ENCODE results near the gene PPP3CA. TPM values are rescaled to one million over a fixed set of nuclear protein-coding genes. Genes with fewer than 3 reads are reported as not detected.

PPP3CA gene
- total and polyA plus RNA-seq, 2 of the 13 experiments (the other 11 are each of a cell fraction or from before 2014, with no cell fraction given): 4.8 to 13.2 TPM

DNA sequence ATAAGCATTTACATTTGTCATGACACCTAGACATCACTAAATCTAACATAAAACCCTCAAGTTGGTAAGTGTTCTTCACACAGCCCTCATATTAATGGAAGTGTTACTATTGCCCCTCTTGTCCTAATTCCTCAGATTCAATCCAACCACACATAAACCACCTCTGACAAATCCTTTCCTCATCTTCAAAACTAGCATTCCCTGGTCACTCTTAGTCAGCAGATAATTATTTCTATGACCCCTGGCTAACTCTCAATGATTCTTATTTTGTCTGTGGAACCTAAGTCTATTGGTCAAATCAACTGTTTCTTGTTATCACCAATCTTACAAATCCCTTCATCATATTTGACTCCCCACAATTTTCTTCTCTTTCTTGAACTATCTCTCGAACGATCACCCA, 168.6 kb downstream of the PPP3CA start (continued):
- no peak for TF ChIP-seq ZMYM2 (CRISPR knock-in tag; IDR thresholded peaks at IDR 0.05)
- no peak for TF ChIP-seq IRX3 (CRISPR knock-in tag; IDR thresholded peaks at IDR 0.05; ENCODE audit: borderline replicate concordance, low read depth)
- no peak for TF ChIP-seq ZNF451 (CRISPR knock-in tag; IDR thresholded peaks at IDR 0.05)
- no peak for TF ChIP-seq CCAR2 (optimal IDR thresholded peaks at IDR 0.05; ENCODE audit: low read depth, low read length)
- TF ChIP-seq ZFP1 (CRISPR knock-in tag; IDR thresholded peaks at IDR 0.05): no peak
- no peak for TF ChIP-seq ZZZ3 (CRISPR knock-in tag; IDR thresholded peaks at IDR 0.05; ENCODE audit: borderline replicate concordance)
- TF ChIP-seq ZNF547 (CRISPR knock-in tag; IDR thresholded peaks at IDR 0.05): no peak
- no peak for TF ChIP-seq BHLHE40 (IDR thresholded peaks at IDR 0.05; ENCODE audit: low read length)
- TF ChIP-seq TP53 (CRISPR knock-in tag; conservative IDR thresholded peaks at IDR 0.05): no peak

DNA sequence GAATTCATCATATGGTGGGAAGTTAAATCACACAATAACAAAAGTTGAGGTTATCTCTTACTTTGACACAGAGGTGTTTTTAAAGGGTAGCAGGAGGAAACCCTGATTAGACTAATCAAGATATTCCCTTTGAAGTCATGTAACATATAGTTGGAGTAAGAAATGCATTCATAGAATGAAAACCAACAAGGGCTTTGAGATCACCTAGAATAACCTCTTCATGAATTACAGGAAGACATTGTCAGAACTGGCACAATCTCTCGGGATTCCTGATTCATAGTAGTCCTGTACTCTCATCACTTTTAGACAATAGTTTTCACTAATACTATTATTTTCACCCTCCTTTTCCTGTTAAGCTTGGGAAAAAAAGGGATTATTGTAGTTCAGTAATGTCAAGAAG, 170.2 kb downstream of the PPP3CA start:
- POLR2A ChIA-PET: no interaction called here
- peaks cover 14% of the 10 kb centered on the region for H3K4me1 ChIP-seq (ENCODE audit: insufficient read depth, low read length)
- intact Hi-C loops (cut with micrococcal nuclease; ENCODE audit: unreplicated experiment) (no loop called here), in situ Hi-C loops (cut with HindIII; ENCODE audit: extremely low pct_ligation_motif_present, low pct_unique_long_range_greater_than_20kb) (no loop called here)
- no peaks in the 10 kb centered on the region for H3K36me3 ChIP-seq (replicated peaks in 1 of 2; ENCODE audit: control insufficient read depth in 1 of 2, insufficient read depth in 2 of 2, low read length in 2 of 2)
- H3K4me2 ChIP-seq (ENCODE audit: low read depth, low read length): no peak overlapping the region
- H2AFZ ChIP-seq (ENCODE audit: low read length): no peak overlapping the region
- no peaks in the 10 kb centered on the region for H4K20me1 ChIP-seq (ENCODE audit: insufficient read depth, low read length)
- no peak overlapping the region for H3K27ac ChIP-seq (ENCODE audit: extremely low read length, insufficient read depth, low read length)
- DNase-seq (ENCODE audit: low spot score) (no peak), FAIRE-seq (no peak), ATAC-seq (no peak)
- BruUV-seq (replicated peaks): no TSS peak
- no peak overlapping the region for H3K4me3 ChIP-seq (replicated peaks in 1 of 3; ENCODE audit: insufficient read depth in 1 of 3, low read depth in 2 of 3, low read length in 3 of 3)
- CTCF ChIA-PET (ENCODE audit: low intra/inter-chr PET ratio, low total read pairs): no interaction called here
- 92% methylated on average over 1 of the region's 1 CpG for WGBS (ENCODE audit: low lambda C conversion rate)
- H3K9me3 ChIP-seq (ENCODE audit: low read length): no peaks in the 10 kb centered on the region
- no peaks in the 10 kb centered on the region for H3K79me2 ChIP-seq (ENCODE audit: insufficient read depth, low read length)
- TF ChIP-seq RARA (CRISPR knock-in tag; IDR thresholded peaks at IDR 0.05) (no peak), MED8 (CRISPR knock-in tag; IDR thresholded peaks at IDR 0.05; ENCODE audit: insufficient replicate concordance) (no peak), PHF5A (CRISPR knock-in tag; IDR thresholded peaks at IDR 0.05; ENCODE audit: low read depth, unreplicated experiment) (no peak), ZNF878 (CRISPR knock-in tag; IDR thresholded peaks at IDR 0.05) (no peak), ZNF337 (CRISPR knock-in tag; IDR thresholded peaks at IDR 0.05; ENCODE audit: borderline replicate concordance, low read depth) (no peak)
- no peaks in the 10 kb centered on the region for H3K27me3 ChIP-seq (ENCODE audit: control insufficient read depth in 1 of 2, insufficient read depth in 2 of 2, low read length in 2 of 2)
- H3K9ac ChIP-seq (ENCODE audit: insufficient read depth, low read depth, low read length): no peak overlapping the region
